HUDEP-2 (cell line): ENCODE results near the gene FHIT.

Experiments
- DNase-seq, 76 experiments: peaks; one replicate each; lab custom pipeline; 2025; ENCODE audit not compliant: unreplicated experiment in 76 of 76; lab: John Stamatoyannopoulos, UW

The FHIT gene

GRCh38 chr3:59733041-59733809, 1518.0 kb downstream of the FHIT start:
- no peak for DNase-seq

- DNase-seq = no peak
Measured at GRCh38 chr3:59731943-59732342, 1519.3 kb downstream of the FHIT start.

GRCh38 chr3:59730591-59730990, 1520.7 kb downstream of the FHIT start:
- DNase-seq = no peak

- DNase-seq = no peak
Measured at GRCh38 chr3:59728587-59728908, 1522.7 kb downstream of the FHIT start.

- DNase-seq = no peak
Measured at GRCh38 chr3:59727902-59728586, 1523.2 kb downstream of the FHIT start.

GRCh38 chr3:59726279-59726678, 1525.0 kb downstream of the FHIT start:
- no peak for DNase-seq

- no peak for DNase-seq
Measured at GRCh38 chr3:59717679-59718205, 1533.5 kb downstream of the FHIT start.

- DNase-seq = no peak
Measured at GRCh38 chr3:59714066-59714465, 1537.2 kb downstream of the FHIT start.

- DNase-seq = no peak
Measured at GRCh38 chr3:59710554-59710953, 1540.7 kb downstream of the FHIT start.

GRCh38 chr3:59709702-59710553, 1541.3 kb downstream of the FHIT start:
- no peak for DNase-seq

GRCh38 chr3:59708202-59708601, 1543.0 kb downstream of the FHIT start:
- no peak for DNase-seq

GRCh38 chr3:59704292-59704691, 1547.0 kb downstream of the FHIT start:
- DNase-seq = no peak

- no peak for DNase-seq
Measured at GRCh38 chr3:59699648-59700320, 1551.5 kb downstream of the FHIT start.
